ENCODE data around the gene PNMA3. TPM values are rescaled to one million over a fixed set of nuclear protein-coding genes. Genes with fewer than 3 reads are reported as not detected.
"Not testable (repeated sequence)": the region's sequence is repeated elsewhere in the genome, so short reads cannot be mapped to it uniquely, and the experiment has no call there.

Gene PNMA3
- total RNA-seq, 6 donors from 2014 or later = 0.30 to 6.3 (median 0.51) TPM

DNA sequence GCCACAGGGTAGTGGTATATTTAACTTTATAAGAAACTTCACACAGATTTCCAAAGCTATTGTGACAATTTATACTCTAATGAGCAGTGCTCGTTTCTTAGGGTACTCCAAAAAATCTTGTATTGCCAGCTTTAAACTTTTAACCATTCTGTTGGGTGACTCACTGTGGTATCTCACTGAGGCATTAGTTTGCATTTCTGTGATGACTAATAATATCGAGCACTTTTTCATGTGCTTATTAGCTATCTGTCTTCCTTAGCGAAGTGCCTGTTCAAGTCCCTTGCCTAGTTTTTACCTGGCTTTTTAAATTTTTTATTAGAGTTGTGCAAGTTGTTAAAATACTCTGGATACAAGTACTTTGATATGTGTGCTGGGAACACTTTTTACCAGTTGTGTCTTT lies 5.5 kb downstream of the PNMA3 start:
- ATAC-seq (ENCODE audit: low FRiP score in 2 of 2) (no peak), DNase-seq (no peak)
- WGBS, 2 donors = 33 to 34% methylated on average over 3 of the region's 3 CpGs
- Histone ChIP-seq H3K27me3 (peaks cover 0 to 7% (median 0%) of the 10 kb centered on the region in 4 donors), H3K27ac (no peak overlapping the region), H3K4me3 (no peak overlapping the region), H3K4me1 (peaks cover 0 to 3% (median 1%) of the 10 kb centered on the region in 4 donors), H3K9me3 (no peaks in the 10 kb centered on the region), H3K36me3 (no peaks in the 10 kb centered on the region)
- no peak for TF ChIP-seq POLR2A (IDR thresholded peaks at IDR 0.05)
- no peak for TF ChIP-seq EP300 (IDR thresholded peaks at IDR 0.05)
- no peak for TF ChIP-seq POLR2AphosphoS5 (IDR thresholded peaks at IDR 0.05)
- TF ChIP-seq CTCF (IDR thresholded peaks at IDR 0.05) = no peak

DNA sequence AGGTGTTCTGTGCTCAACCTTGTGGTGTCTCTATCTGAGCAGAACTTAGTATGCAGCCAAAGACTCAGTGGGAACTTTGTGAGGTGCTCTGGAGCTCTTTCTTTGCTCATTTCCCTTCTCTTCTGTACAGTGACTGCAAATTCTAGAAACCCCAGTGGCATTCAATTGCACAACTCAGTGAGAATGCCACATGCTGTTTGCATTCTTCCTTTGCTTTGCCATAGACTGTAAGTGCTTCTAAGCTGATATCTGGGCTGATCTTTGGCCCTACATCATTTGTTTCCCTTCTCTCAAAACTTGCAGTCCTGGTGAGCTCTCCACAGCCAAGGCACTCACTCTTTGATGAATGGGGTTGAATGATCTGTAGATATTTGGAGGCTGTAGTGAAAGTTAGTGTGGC lies 7.0 kb downstream of the PNMA3 start:
- no peak for TF ChIP-seq CTCF (IDR thresholded peaks at IDR 0.05)
- TF ChIP-seq POLR2A (IDR thresholded peaks at IDR 0.05) = no peak
- no peak for TF ChIP-seq EP300 (IDR thresholded peaks at IDR 0.05)
- no peak for TF ChIP-seq POLR2AphosphoS5 (IDR thresholded peaks at IDR 0.05)
- Histone ChIP-seq H3K9me3 (no peaks in the 10 kb centered on the region), H3K27me3 (peaks cover 0 to 7% (median 0%) of the 10 kb centered on the region in 4 donors), H3K4me3 (no peak overlapping the region), H3K4me1 (no peaks in the 10 kb centered on the region), H3K36me3 (no peaks in the 10 kb centered on the region), H3K27ac (no peak overlapping the region)
- no peak for DNase-seq
- ATAC-seq (ENCODE audit: low FRiP score in 2 of 2) = no peak

- Histone ChIP-seq H3K4me3 (no peak overlapping the region), H3K27ac (no peak overlapping the region), H3K27me3 (peaks cover 0 to 7% (median 0%) of the 10 kb centered on the region in 4 donors), H3K4me1 (no peaks in the 10 kb centered on the region), H3K9me3 (no peaks in the 10 kb centered on the region), H3K36me3 (no peaks in the 10 kb centered on the region)
- TF ChIP-seq POLR2AphosphoS5 (IDR thresholded peaks at IDR 0.05) (no peak), EP300 (IDR thresholded peaks at IDR 0.05) (no peak), POLR2A (IDR thresholded peaks at IDR 0.05) (no peak), CTCF (IDR thresholded peaks at IDR 0.05) (no peak)
- no peak for ATAC-seq (ENCODE audit: low FRiP score in 2 of 2)
- 66 to 100% methylated on average over 2 of the region's 2 CpGs for WGBS, 2 donors
- no peak for DNase-seq
These were observed 7.8 kb downstream of the PNMA3 start for GRCh38 chrX:153064061-153064460.

DNA sequence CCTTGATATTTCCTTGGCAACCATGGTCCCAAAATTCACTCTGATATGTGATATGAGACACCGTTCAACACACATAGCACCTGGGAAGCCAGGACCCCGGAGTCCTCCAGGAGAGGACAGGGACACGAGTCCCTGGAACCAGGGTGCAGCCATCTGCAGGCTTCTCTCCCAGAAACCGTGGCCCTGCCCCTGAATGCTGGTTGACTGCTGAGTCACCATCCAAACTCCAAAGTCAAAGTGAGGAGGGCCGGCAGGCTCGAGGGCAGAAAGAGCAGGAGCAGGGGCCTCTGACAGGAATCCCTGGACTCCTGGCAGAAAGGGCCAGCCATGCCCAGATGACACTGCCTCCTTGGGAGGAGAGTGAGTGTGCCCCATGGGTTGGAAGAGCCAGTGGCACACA lies 9.1 kb downstream of the PNMA3 start:
- WGBS, 2 donors = 74% methylated on average over 6 of the region's 6 CpGs; no CpG with 5 or more reads in 1 of the 2 donors
- ATAC-seq (ENCODE audit: low FRiP score in 2 of 2) = no peak
- H3K4me1 ChIP-seq = no peaks in the 10 kb centered on the region
- H3K36me3 ChIP-seq = no peaks in the 10 kb centered on the region
- H3K9me3 ChIP-seq = no peaks in the 10 kb centered on the region
- no peak overlapping the region for H3K27ac ChIP-seq
- H3K27me3 ChIP-seq = no peaks in the 10 kb centered on the region
- TF ChIP-seq CTCF (IDR thresholded peaks at IDR 0.05) (no peak), EP300 (IDR thresholded peaks at IDR 0.05) (no peak), POLR2AphosphoS5 (IDR thresholded peaks at IDR 0.05) (no peak), POLR2A (IDR thresholded peaks at IDR 0.05) (no peak)
- DNase-seq = no peak
- no peak overlapping the region for H3K4me3 ChIP-seq

DNA sequence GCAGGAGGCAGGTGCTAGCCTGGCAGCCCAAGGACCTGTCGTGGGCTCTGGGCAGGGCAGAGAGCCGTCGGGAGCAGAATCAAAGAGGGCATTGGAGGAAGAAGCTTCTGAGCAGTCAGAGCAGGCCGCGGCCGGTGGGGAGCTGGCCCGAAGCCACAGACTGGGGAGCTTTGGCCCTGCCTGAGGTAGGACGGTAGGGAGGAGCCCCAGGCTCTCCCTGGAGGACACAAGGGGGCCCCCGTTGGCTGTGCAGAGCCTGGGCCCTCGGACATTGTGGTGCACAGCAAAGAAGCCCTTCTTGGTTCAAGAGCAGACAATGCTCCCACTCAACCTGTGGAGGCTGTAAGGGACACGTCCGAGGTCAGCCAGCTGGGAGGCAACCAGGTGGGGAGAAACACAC lies 10.1 kb downstream of the PNMA3 start:
- 70% methylated on average over 7 of the region's 12 CpGs; no CpG with 5 or more reads in 1 of the 2 donors for WGBS, 2 donors
- not testable (repeated sequence) for ATAC-seq (ENCODE audit: low FRiP score in 2 of 2); H3K36me3 ChIP-seq

GRCh38 chrX:153071909-153072583 lies 15.8 kb downstream of the PNMA3 start, which contains the start of gene PNMA6A:
PNMA6A (plus strand) TSS chrX:153072454; CDS start chrX:153073063, 609 bp downstream.
- not testable (repeated sequence) for H3K4me1 ChIP-seq, H3K27me3 ChIP-seq, DNase-seq, H3K4me3 ChIP-seq, H3K27ac ChIP-seq, H3K9me3 ChIP-seq, H3K36me3 ChIP-seq
- no CpG with 5 or more reads among the region's 76 CpGs for WGBS, 2 donors
- peak in 1 of 2 donors; percentile 86 for ATAC-seq (ENCODE audit: low FRiP score in 2 of 2)

More for the DNA sequence above, 10.1 kb downstream of the PNMA3 start:
- not testable (repeated sequence) for DNase-seq, H3K27me3 ChIP-seq, H3K4me1 ChIP-seq, H3K27ac ChIP-seq, H3K4me3 ChIP-seq, H3K9me3 ChIP-seq

- WGBS, 2 donors = no CpG with 5 or more reads among the region's 29 CpGs
- not testable (repeated sequence) for H3K36me3 ChIP-seq; H3K4me1 ChIP-seq; H3K27me3 ChIP-seq; H3K4me3 ChIP-seq; H3K27ac ChIP-seq; H3K9me3 ChIP-seq; ATAC-seq (ENCODE audit: low FRiP score in 2 of 2); DNase-seq
These were observed 17.1 kb downstream of the PNMA3 start for GRCh38 chrX:153073331-153073730.
